ENCODE results near the gene DNASE1L3. TPM values are rescaled to one million over a fixed set of nuclear protein-coding genes. Genes with fewer than 3 reads are reported as not detected.

DNASE1L3 gene
- total and polyA plus RNA-seq, 2 of the 8 experiments (the other 6 are each of a cell fraction or from before 2014, with no cell fraction given) = not detected

DNA sequence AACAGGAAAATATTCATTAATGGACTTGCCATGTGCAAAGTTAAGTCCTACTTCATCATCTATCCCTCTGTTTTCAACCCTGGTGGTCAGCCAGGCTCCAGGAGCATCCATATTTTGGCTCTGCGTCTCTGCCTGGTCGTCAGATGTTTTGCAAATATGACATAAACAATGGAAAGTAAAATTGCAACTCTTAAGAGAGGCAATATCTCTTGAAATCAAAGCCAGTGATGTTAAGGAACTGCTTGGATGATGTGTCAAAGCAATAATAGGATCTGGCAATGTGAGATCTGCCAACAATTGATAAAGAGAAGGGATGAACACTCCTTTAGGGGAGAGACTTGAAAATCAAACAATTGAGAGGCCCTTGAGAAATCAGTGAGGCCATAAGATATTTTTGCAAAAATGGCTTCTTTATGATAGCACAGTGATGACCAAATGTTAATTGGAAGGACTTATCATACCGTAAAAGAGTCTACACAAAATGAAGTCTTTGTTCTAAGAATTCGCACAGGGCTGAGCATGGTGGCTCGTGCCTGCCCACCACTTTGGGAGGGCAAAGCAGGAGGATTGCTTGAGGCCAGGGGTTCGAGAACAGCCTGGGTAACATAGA is 33.3 kb upstream of the DNASE1L3 start:
- Histone ChIP-seq H3K23me2 (ENCODE audit: low read depth, low read length) (no peaks in the 10 kb centered on the region), H4K20me1 (replicated peaks in 1 of 2; ENCODE audit: control insufficient read depth in 1 of 2, insufficient read depth in 2 of 2, low read length in 2 of 2) (peaks cover 0 to 1% of the 10 kb centered on the region in 2 experiments), H3K18ac (ENCODE audit: extremely low read depth, low read length) (no peak overlapping the region), H2BK15ac (ENCODE audit: low read length) (no peak overlapping the region), H3K27ac (ENCODE audit: low read depth, low read length) (no peak overlapping the region), H3K56ac (replicated peaks; ENCODE audit: insufficient read length, low read depth, low read length) (no peak overlapping the region), H3K4me2 (ENCODE audit: insufficient read depth in 1 of 2, low read depth in 2 of 2, low read length in 2 of 2) (no peak overlapping the region), H3K79me1 (ENCODE audit: low read depth, low read length) (no peaks in the 10 kb centered on the region), H3K79me2 (ENCODE audit: control insufficient read depth in 1 of 2, insufficient read depth in 2 of 2, low read length in 2 of 2) (no peaks in the 10 kb centered on the region), H3K4me3 (ENCODE audit: extremely low read depth in 1 of 4, insufficient read depth in 2 of 4, low read depth in 3 of 4, low read length in 4 of 4) (no peak overlapping the region), H3K36me3 (ENCODE audit: control insufficient read depth in 2 of 4, insufficient read depth in 4 of 4, low read length in 3 of 4) (no peaks in the 10 kb centered on the region), H4K8ac (ENCODE audit: extremely low read depth, insufficient read depth, low read length) (no peak overlapping the region), H4K91ac (replicated peaks; ENCODE audit: insufficient read length, low read length) (no peak overlapping the region), H3K14ac (ENCODE audit: insufficient read length) (no peak overlapping the region), H2BK12ac (ENCODE audit: low read depth, low read length) (no peak overlapping the region), H2BK20ac (ENCODE audit: low read length) (no peak overlapping the region), H2BK5ac (ENCODE audit: low read depth, low read length) (no peak overlapping the region), H2AFZ (ENCODE audit: low read length) (no peak overlapping the region), H3K9me3 (ENCODE audit: insufficient read depth in 2 of 2, low read depth in 1 of 2, low read length in 1 of 2) (no peaks in the 10 kb centered on the region), H2AK5ac (ENCODE audit: low read depth, low read length) (no peak overlapping the region), H3K9ac (replicated peaks in 1 of 4; ENCODE audit: extremely low read depth in 1 of 4, low read depth in 3 of 4, low read length in 3 of 4) (no peak overlapping the region), H4K5ac (ENCODE audit: insufficient read length, low read depth, low read length) (no peak overlapping the region), H3K23ac (ENCODE audit: insufficient read length) (no peak overlapping the region), H2BK120ac (replicated peaks; ENCODE audit: low read depth, low read length) (no peak overlapping the region), H3K4me1 (replicated peaks in 1 of 4; ENCODE audit: control insufficient read depth in 3 of 4, insufficient read depth in 4 of 4, low read length in 3 of 4) (no peaks in the 10 kb centered on the region; a peak in 1 of 7 replicates), H3K4ac (replicated peaks; ENCODE audit: insufficient read length, low read depth, low read length) (no peak overlapping the region), H3K27me3 (replicated peaks in 1 of 4; ENCODE audit: control insufficient read depth in 3 of 4, extremely low read depth in 1 of 4, insufficient read depth in 3 of 4, low read length in 3 of 4) (peaks cover 0 to 8% (median 6%) of the 10 kb centered on the region in 4 experiments; a peak in 3 of 7 replicates)
- DNase-seq (ENCODE audit: low read depth in 1 of 2, low spot score in 2 of 2) (no peak), FAIRE-seq (no peak)
- ChIA-PET POLR2A (ENCODE audit: partially characterized antibody) (no interaction called here), CTCF (ENCODE audit: partially characterized antibody) (no interaction called here)
- WGBS, 2 experiments (ENCODE audit: extremely low coverage in 1 of 2, insufficient coverage in 1 of 2, insufficient read length in 1 of 2, insufficient replicate concordance in 2 of 2, low coverage in 1 of 2, low lambda C conversion rate in 2 of 2, missing lambda C conversion rate in 1 of 2) = 88% methylated on average over 6 of the region's 6 CpGs; no CpG with 5 or more reads in 1 of the 2 experiments
- TF ChIP-seq NRF1 (IDR thresholded peaks at IDR 0.05; ENCODE audit: low read depth, low read length) = no peak
- TF ChIP-seq EGR1 (IDR thresholded peaks at IDR 0.05; ENCODE audit: borderline replicate concordance, low read depth, low read length) = no peak
- TF ChIP-seq SAP30 (IDR thresholded peaks at IDR 0.05; ENCODE audit: insufficient read depth, insufficient replicate concordance, low read length) = no peak
- no peak for TF ChIP-seq USF2 (IDR thresholded peaks at IDR 0.05; ENCODE audit: low read length)
- no peak for TF ChIP-seq KDM1A (IDR thresholded peaks at IDR 0.05; ENCODE audit: borderline replicate concordance, low read length)
- TF ChIP-seq ZNF274 (IDR thresholded peaks at IDR 0.05; ENCODE audit: borderline replicate concordance, extremely low read depth, low read length) = no peak
- TF ChIP-seq YY1 (IDR thresholded peaks at IDR 0.05; ENCODE audit: low read depth, low read length) = no peak
- TF ChIP-seq SUZ12 (IDR thresholded peaks at IDR 0.05; ENCODE audit: low read length) = no peak
- TF ChIP-seq TAF7 (optimal IDR thresholded peaks at IDR 0.05; ENCODE audit: borderline replicate concordance, low read depth, low read length) = no peak
- no peak for TF ChIP-seq JUN (IDR thresholded peaks at IDR 0.05; ENCODE audit: low read depth, low read length)
- no peak for TF ChIP-seq SIX5 (IDR thresholded peaks at IDR 0.05; ENCODE audit: low read depth, low read length)
- TF ChIP-seq ATF3 (IDR thresholded peaks at IDR 0.05; ENCODE audit: insufficient read depth, low read depth, low read length) = no peak

Data from H1 (cell line).